SKM-1 (cell line): ENCODE data around the gene MMD2.
"Not testable (repeated sequence)": the region's sequence is repeated elsewhere in the genome, so short reads cannot be mapped to it uniquely, and the experiment has no call there.

Experiments used
- DNase-seq: peaks from one replicate; lab custom pipeline; 2025; ENCODE audit not compliant: unreplicated experiment; lab: John Stamatoyannopoulos, UW

Gene MMD2

GRCh38 chr7:4895766-4896165, 63.2 kb downstream of the MMD2 start:
- no peak for DNase-seq

GRCh38 chr7:4894482-4894881, 64.5 kb downstream of the MMD2 start:
- DNase-seq: no peak

GRCh38 chr7:4893929-4894475, 65.0 kb downstream of the MMD2 start:
- no peak for DNase-seq

- DNase-seq: not testable (repeated sequence)
Measured at GRCh38 chr7:4893188-4893587, 65.8 kb downstream of the MMD2 start.

GRCh38 chr7:4891522-4891921, 67.5 kb downstream of the MMD2 start:
- DNase-seq: not testable (repeated sequence)

GRCh38 chr7:4889682-4890081, 69.3 kb downstream of the MMD2 start:
- DNase-seq: no peak

GRCh38 chr7:4888161-4888560, 70.8 kb downstream of the MMD2 start:
- no peak for DNase-seq

- no peak for DNase-seq
Measured at GRCh38 chr7:4886671-4887070, 72.3 kb downstream of the MMD2 start.

GRCh38 chr7:4885317-4885807, 73.6 kb downstream of the MMD2 start:
- DNase-seq: no peak

GRCh38 chr7:4884164-4884563, 74.8 kb downstream of the MMD2 start:
- DNase-seq: no peak

GRCh38 chr7:4883372-4884144, 75.4 kb downstream of the MMD2 start, which contains the start of gene RADIL:
TSS of gene RADIL (minus strand) at chr7:4883716. CDS start at chr7:4878139, 5,577 bp downstream.
- DNase-seq: peak; percentile 83

- no peak for DNase-seq
Measured at GRCh38 chr7:4883033-4883371, 76.0 kb downstream of the MMD2 start.

GRCh38 chr7:4882169-4883032, 76.6 kb downstream of the MMD2 start:
- DNase-seq: no peak

- no peak for DNase-seq
Measured at GRCh38 chr7:4880218-4880617, 78.8 kb downstream of the MMD2 start.

GRCh38 chr7:4879396-4880081, 79.4 kb downstream of the MMD2 start:
- no peak for DNase-seq

- DNase-seq: no peak
Measured at GRCh38 chr7:4878336-4879335, 80.4 kb downstream of the MMD2 start.

- no peak for DNase-seq
Measured at GRCh38 chr7:4876586-4876985, 82.4 kb downstream of the MMD2 start.

- DNase-seq: no peak
Measured at GRCh38 chr7:4875391-4875790, 83.6 kb downstream of the MMD2 start.

GRCh38 chr7:4873071-4873944, 85.7 kb downstream of the MMD2 start:
- DNase-seq: no peak
